GM12891 (cell line): ENCODE data around the gene REXO4.

ENCODE experiments used
- POLR2A ChIP-seq: IDR thresholded peaks from 2 replicates; pipeline ENCODE4 v1.6.1; 2011; ENCODE audit warnings: low read depth, low read length, control low read depth
- POLR2AphosphoS5 ChIP-seq: IDR thresholded peaks from 2 replicates; pipeline ENCODE4 v1.6.1; 2011; ENCODE audit warnings: low read depth, low read length, control low read depth
- SPI1 ChIP-seq: IDR thresholded peaks from 2 replicates; pipeline ENCODE4 v1.6.1; 2011; ENCODE audit warnings: low read depth, low read length, control low read depth
- TAF1 ChIP-seq: IDR thresholded peaks from 2 replicates; pipeline ENCODE4 v1.6.1; 2011; ENCODE audit warnings: low read depth, low read length, control low read depth

GRCh38 chr9:133389562-133389961 lies 28.2 kb downstream of the REXO4 start:
- no peak for TF ChIP-seq POLR2A
- TF ChIP-seq TAF1 = no peak
- no peak for TF ChIP-seq POLR2AphosphoS5
- no peak for TF ChIP-seq SPI1
